ENCODE data around the gene LRRN3.

LRRN3 gene

GRCh38 chr7:111108496-111108895 lies 17.6 kb downstream of the LRRN3 start:
- Histone ChIP-seq H3K4me2 (ENCODE audit: low read depth, low read length, poor library complexity, severe bottlenecking) (no peak overlapping the region), H3K27me3 (ENCODE audit: insufficient read depth, low read length, poor library complexity, severe bottlenecking) (no peaks in the 10 kb centered on the region), H2AFZ (ENCODE audit: low read length) (no peak overlapping the region), H3K4me1 (ENCODE audit: insufficient read depth, low read length, poor library complexity, severe bottlenecking) (peaks cover 4% of the 10 kb centered on the region), H3K79me2 (ENCODE audit: insufficient read depth, low read length) (no peaks in the 10 kb centered on the region), H3K9me3 (ENCODE audit: insufficient read depth, low read depth, low read length) (no peaks in the 10 kb centered on the region), H3K4me3 (ENCODE audit: low read length, poor library complexity, severe bottlenecking) (no peak overlapping the region), H4K20me1 (ENCODE audit: insufficient read depth, low read length, poor library complexity, severe bottlenecking) (no peaks in the 10 kb centered on the region), H3K9me2 (replicated peaks; ENCODE audit: low read depth, low read length) (no peaks in the 10 kb centered on the region), H3F3A (ENCODE audit: low read depth) (no peaks in the 10 kb centered on the region), H3K36me3 (ENCODE audit: insufficient read depth, low read length) (no peaks in the 10 kb centered on the region), H3K9ac (ENCODE audit: low read depth, low read length, poor library complexity, severe bottlenecking) (no peak overlapping the region)
- TF ChIP-seq EZH2phosphoT487 (IDR thresholded peaks at IDR 0.05; ENCODE audit: borderline replicate concordance): no peak
- TF ChIP-seq, protein P1, sequence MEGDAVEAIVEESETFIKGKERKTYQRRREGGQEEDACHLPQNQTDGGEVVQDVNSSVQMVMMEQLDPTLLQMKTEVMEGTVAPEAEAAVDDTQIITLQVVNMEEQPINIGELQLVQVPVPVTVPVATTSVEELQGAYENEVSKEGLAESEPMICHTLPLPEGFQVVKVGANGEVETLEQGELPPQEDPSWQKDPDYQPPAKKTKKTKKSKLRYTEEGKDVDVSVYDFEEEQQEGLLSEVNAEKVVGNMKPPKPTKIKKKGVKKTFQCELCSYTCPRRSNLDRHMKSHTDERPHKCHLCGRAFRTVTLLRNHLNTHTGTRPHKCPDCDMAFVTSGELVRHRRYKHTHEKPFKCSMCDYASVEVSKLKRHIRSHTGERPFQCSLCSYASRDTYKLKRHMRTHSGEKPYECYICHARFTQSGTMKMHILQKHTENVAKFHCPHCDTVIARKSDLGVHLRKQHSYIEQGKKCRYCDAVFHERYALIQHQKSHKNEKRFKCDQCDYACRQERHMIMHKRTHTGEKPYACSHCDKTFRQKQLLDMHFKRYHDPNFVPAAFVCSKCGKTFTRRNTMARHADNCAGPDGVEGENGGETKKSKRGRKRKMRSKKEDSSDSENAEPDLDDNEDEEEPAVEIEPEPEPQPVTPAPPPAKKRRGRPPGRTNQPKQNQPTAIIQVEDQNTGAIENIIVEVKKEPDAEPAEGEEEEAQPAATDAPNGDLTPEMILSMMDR (conservative IDR thresholded peaks at IDR 0.05; ENCODE audit: low read length): no peak

DNA sequence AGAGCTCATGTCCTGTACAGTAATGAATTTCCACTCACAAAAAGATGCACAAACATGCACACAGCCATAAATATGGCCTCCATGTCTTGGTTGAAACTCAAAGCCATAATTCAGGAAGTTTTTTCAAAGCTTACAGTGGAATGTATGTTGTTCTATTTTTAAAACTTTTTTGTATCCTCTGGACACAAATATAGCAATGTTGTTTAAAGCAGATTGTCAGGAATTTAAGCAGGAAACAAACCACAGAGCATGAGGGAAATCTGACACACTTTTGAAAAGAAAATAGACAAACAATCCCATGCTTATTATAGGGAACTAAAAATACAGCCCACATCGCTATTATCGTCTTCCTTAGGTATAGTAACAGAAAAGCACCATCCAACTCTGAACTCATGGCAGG lies 21.5 kb downstream of the LRRN3 start:
- no peak overlapping the region for H3K4me2 ChIP-seq (ENCODE audit: low read depth, low read length, poor library complexity, severe bottlenecking)
- H3K9me2 ChIP-seq (replicated peaks; ENCODE audit: low read depth, low read length): no peaks in the 10 kb centered on the region
- H3K36me3 ChIP-seq (ENCODE audit: insufficient read depth, low read length): no peaks in the 10 kb centered on the region
- no peak overlapping the region for H2AFZ ChIP-seq (ENCODE audit: low read length)
- no peaks in the 10 kb centered on the region for H3K79me2 ChIP-seq (ENCODE audit: insufficient read depth, low read length)
- H4K20me1 ChIP-seq (ENCODE audit: insufficient read depth, low read length, poor library complexity, severe bottlenecking): no peaks in the 10 kb centered on the region
- TF ChIP-seq, protein P1 (conservative IDR thresholded peaks at IDR 0.05; ENCODE audit: low read length): no peak
- no peak for TF ChIP-seq EZH2phosphoT487 (IDR thresholded peaks at IDR 0.05; ENCODE audit: borderline replicate concordance)
- H3F3A ChIP-seq (ENCODE audit: low read depth): no peaks in the 10 kb centered on the region
- H3K4me1 ChIP-seq (ENCODE audit: insufficient read depth, low read length, poor library complexity, severe bottlenecking): peaks cover 8% of the 10 kb centered on the region
- H3K9ac ChIP-seq (ENCODE audit: low read depth, low read length, poor library complexity, severe bottlenecking): no peak overlapping the region
- no peaks in the 10 kb centered on the region for H3K9me3 ChIP-seq (ENCODE audit: insufficient read depth, low read depth, low read length)
- no peak overlapping the region for H3K4me3 ChIP-seq (ENCODE audit: low read length, poor library complexity, severe bottlenecking)
- H3K27me3 ChIP-seq (ENCODE audit: insufficient read depth, low read length, poor library complexity, severe bottlenecking): no peaks in the 10 kb centered on the region

DNA sequence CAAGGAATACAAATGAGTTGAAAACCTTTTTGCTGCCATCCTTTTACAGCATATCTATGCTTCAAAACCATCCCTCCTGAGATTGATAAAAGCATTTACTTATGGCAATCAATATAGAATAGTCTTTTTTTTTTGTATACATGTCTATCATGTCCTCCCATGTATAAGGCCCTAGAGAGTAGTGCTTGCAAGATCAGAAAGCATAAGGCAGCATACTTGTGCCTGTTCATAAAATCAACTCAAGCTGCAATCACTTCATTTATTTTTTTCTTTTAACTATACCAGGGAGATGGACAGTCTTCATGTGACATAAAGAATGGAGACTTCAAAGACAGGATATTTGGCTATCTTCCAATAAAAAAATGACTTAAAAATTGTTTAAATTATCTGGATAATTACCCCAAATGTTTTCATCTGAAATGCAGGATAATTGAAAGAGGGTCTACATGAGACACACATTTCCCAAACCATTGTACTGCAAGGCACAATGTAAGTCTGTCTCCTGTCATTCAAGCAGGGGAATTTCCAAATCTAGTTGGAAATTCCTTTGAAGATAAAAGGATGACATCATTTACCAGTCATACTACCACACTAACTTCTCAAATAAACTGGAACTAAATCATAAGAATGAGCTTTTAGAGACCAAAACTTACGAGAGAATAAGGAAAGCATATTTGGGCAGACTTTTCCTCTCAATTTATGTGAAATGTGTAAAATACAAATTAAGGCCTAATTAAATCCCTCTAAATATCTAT lies 22.5 kb downstream of the LRRN3 start:
- H4K20me1 ChIP-seq (ENCODE audit: insufficient read depth, low read length, poor library complexity, severe bottlenecking): no peaks in the 10 kb centered on the region
- no peaks in the 10 kb centered on the region for H3K36me3 ChIP-seq (ENCODE audit: insufficient read depth, low read length)
- TF ChIP-seq EZH2phosphoT487 (IDR thresholded peaks at IDR 0.05; ENCODE audit: borderline replicate concordance): no peak
- TF ChIP-seq, protein P1 (conservative IDR thresholded peaks at IDR 0.05; ENCODE audit: low read length): no peak
- no peak overlapping the region for H2AFZ ChIP-seq (ENCODE audit: low read length)
- no peaks in the 10 kb centered on the region for H3K9me2 ChIP-seq (replicated peaks; ENCODE audit: low read depth, low read length)
- H3K4me1 ChIP-seq (ENCODE audit: insufficient read depth, low read length, poor library complexity, severe bottlenecking): peaks cover 4% of the 10 kb centered on the region
- no peak overlapping the region for H3K4me3 ChIP-seq (ENCODE audit: low read length, poor library complexity, severe bottlenecking)
- H3K9ac ChIP-seq (ENCODE audit: low read depth, low read length, poor library complexity, severe bottlenecking): no peak overlapping the region
- no peaks in the 10 kb centered on the region for H3K9me3 ChIP-seq (ENCODE audit: insufficient read depth, low read depth, low read length)
- no peaks in the 10 kb centered on the region for H3K79me2 ChIP-seq (ENCODE audit: insufficient read depth, low read length)
- H3F3A ChIP-seq (ENCODE audit: low read depth): no peaks in the 10 kb centered on the region
- H3K27me3 ChIP-seq (ENCODE audit: insufficient read depth, low read length, poor library complexity, severe bottlenecking): no peaks in the 10 kb centered on the region
- no peak overlapping the region for H3K4me2 ChIP-seq (ENCODE audit: low read depth, low read length, poor library complexity, severe bottlenecking)
